Measurements from ENCODE around the gene FBXO2. TPM values are rescaled to one million over a fixed set of nuclear protein-coding genes. Genes with fewer than 3 reads are reported as not detected.

Gene FBXO2
- total RNA-seq = 1.6 and 4.2 TPM in 2 replicates

GRCh38 chr1:11654137-11654938, at the start of gene FBXO2, which contains the start of gene FBXO44:
Gene FBXO2, minus strand, starts transcription at chr1:11654429. Its CDS starts 89 bp downstream, at chr1:11654340.
Gene FBXO44, plus strand, starts transcription at chr1:11654877. Its CDS starts 959 bp downstream, at chr1:11655836.

GRCh38 chr1:11691302-11691914, 37.2 kb upstream of the FBXO2 start, which contains the start of gene DRAXIN:
Gene DRAXIN, plus strand, starts transcription at chr1:11691710. Its CDS starts 14,549 bp downstream, at chr1:11706259.

GRCh38 chr1:11681071-11681771, 27.0 kb upstream of the FBXO2 start, which contains the start of gene MAD2L2:
Gene MAD2L2, minus strand, starts transcription at chr1:11681148. Its CDS starts 547 bp downstream, at chr1:11680601.

Other genes with a start within 250 kb of the FBXO2 start
- under 0.01 TPM in 2 replicates for gene DISP3, start 175.3 kb downstream of the FBXO2 start, total RNA-seq
- 8.5 and 10.2 TPM in 2 replicates for gene FBXO44, start 448 bp upstream of the FBXO2 start, total RNA-seq
- gene FBXO6, start 9.8 kb upstream of the FBXO2 start, total RNA-seq = 5.4 and 8.4 TPM in 2 replicates
- 27.8 and 35.8 TPM in 2 replicates for gene MAD2L2, start 26.7 kb upstream of the FBXO2 start, total RNA-seq
- 0.13 and 0.22 TPM in 2 replicates for gene DRAXIN, start 37.3 kb upstream of the FBXO2 start, total RNA-seq
- gene AGTRAP, start 81.7 kb upstream of the FBXO2 start, total RNA-seq = 37.2 and 54.1 TPM in 2 replicates
- gene C1orf167, start 107.8 kb upstream of the FBXO2 start, total RNA-seq = 0.43 and 0.52 TPM in 2 replicates
- gene MTHFR, start 151.5 kb upstream of the FBXO2 start, total RNA-seq = 21.9 and 36.5 TPM in 2 replicates
- gene CLCN6, start 151.8 kb upstream of the FBXO2 start, total RNA-seq = 11.0 and 17.6 TPM in 2 replicates
- not detected in 2 replicates for gene NPPA, start 193.4 kb upstream of the FBXO2 start, total RNA-seq
- not detected in 2 replicates for gene NPPB, start 204.5 kb upstream of the FBXO2 start, total RNA-seq